ENCODE data around the gene SHISA3.

- TF ChIP-seq FOXM1 (CRISPR knock-in tag; IDR thresholded peaks at IDR 0.05) = no peak
- no peak for TF ChIP-seq CTCF (CRISPR knock-in tag; IDR thresholded peaks at IDR 0.05)
- TF ChIP-seq, protein P1, sequence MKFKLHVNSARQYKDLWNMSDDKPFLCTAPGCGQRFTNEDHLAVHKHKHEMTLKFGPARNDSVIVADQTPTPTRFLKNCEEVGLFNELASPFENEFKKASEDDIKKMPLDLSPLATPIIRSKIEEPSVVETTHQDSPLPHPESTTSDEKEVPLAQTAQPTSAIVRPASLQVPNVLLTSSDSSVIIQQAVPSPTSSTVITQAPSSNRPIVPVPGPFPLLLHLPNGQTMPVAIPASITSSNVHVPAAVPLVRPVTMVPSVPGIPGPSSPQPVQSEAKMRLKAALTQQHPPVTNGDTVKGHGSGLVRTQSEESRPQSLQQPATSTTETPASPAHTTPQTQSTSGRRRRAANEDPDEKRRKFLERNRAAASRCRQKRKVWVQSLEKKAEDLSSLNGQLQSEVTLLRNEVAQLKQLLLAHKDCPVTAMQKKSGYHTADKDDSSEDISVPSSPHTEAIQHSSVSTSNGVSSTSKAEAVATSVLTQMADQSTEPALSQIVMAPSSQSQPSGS (CRISPR knock-in tag; IDR thresholded peaks at IDR 0.05) = no peak
- TF ChIP-seq YY1 (IDR thresholded peaks at IDR 0.05; ENCODE audit: insufficient read depth, insufficient replicate concordance, low read depth, low read length) = no peak
- no peak for TF ChIP-seq MAFF (IDR thresholded peaks at IDR 0.05; ENCODE audit: low read depth, low read length)
- TF ChIP-seq ZNF557 (CRISPR knock-in tag; IDR thresholded peaks at IDR 0.05) = no peak
- no peak for TF ChIP-seq KAT7 (CRISPR knock-in tag; IDR thresholded peaks at IDR 0.05; ENCODE audit: borderline replicate concordance)
- no peak for TF ChIP-seq NFRKB (IDR thresholded peaks at IDR 0.05)
These were observed 49.5 kb downstream of the SHISA3 start for GRCh38 chr4:42446823-42447222.

Measured in HepG2 (cell line).